Effector memory CD8-positive, alpha-beta T cell (primary cell): ENCODE results near the gene RBP4.

Source experiments
- ATAC-seq: fragments of 150-1000 bp; cut with Tn5 transposase; replicated peaks from 2 replicates; pipeline ENCODE4 v1.10.0; 2021; ENCODE audit warnings: mild to moderate bottlenecking, moderate library complexity
- DNase-seq, 3 experiments: peaks; one replicate each; pipeline ENCODE4 v3.0.0; 2021
- H3K27ac Mint-ChIP-seq, 2 donors: one replicate each; pipeline ENCODE4 v1.8.0; 2022; ENCODE audit warnings: mild to moderate bottlenecking in 2 of 2, mixed read lengths in 2 of 2, moderate library complexity in 2 of 2
- H3K27me3 Mint-ChIP-seq, 2 donors: one replicate each; pipeline ENCODE4 v1.8.0; 2022; ENCODE audit warnings: mixed read lengths in 2 of 2
- H3K36me3 Mint-ChIP-seq: one replicate; pipeline ENCODE4 v1.8.0; 2022; ENCODE audit warnings: mild to moderate bottlenecking, moderate library complexity, mixed read lengths; ENCODE audit not compliant: insufficient read depth
- H3K4me1 Mint-ChIP-seq, 2 donors: one replicate each; pipeline ENCODE4 v1.8.0; 2022; ENCODE audit warnings: low read depth in 2 of 2, mixed read lengths in 2 of 2
- H3K4me3 Mint-ChIP-seq, 2 donors: one replicate each; pipeline ENCODE4 v1.8.0; 2022; ENCODE audit warnings: mild to moderate bottlenecking in 2 of 2, mixed read lengths in 2 of 2, moderate library complexity in 2 of 2
- H3K9me3 Mint-ChIP-seq, 2 donors: one replicate each; pipeline ENCODE4 v1.8.0; 2022; ENCODE audit warnings: mixed read lengths in 2 of 2

RBP4 gene

GRCh38 chr10:93604146-93604545, 3.1 kb upstream of the RBP4 start:
- no peaks in the 10 kb centered on the region for H3K4me1 Mint-ChIP-seq
- no peak for ATAC-seq
- peaks cover 0 to 1% of the 10 kb centered on the region in 2 donors for H3K9me3 Mint-ChIP-seq
- no peak overlapping the region for H3K27ac Mint-ChIP-seq
- H3K4me3 Mint-ChIP-seq: no peak overlapping the region
- H3K27me3 Mint-ChIP-seq: peaks cover 47 to 67% of the 10 kb centered on the region in 2 donors
- no peaks in the 10 kb centered on the region for H3K36me3 Mint-ChIP-seq
- no peak for DNase-seq

GRCh38 chr10:93603023-93603422, 2.0 kb upstream of the RBP4 start:
- Mint-ChIP-seq H3K36me3 (no peaks in the 10 kb centered on the region), H3K27me3 (peaks cover 42 to 61% of the 10 kb centered on the region in 2 donors), H3K9me3 (peaks cover 0 to 1% of the 10 kb centered on the region in 2 donors), H3K4me3 (no peak overlapping the region), H3K4me1 (no peaks in the 10 kb centered on the region), H3K27ac (no peak overlapping the region)
- no peak for ATAC-seq
- DNase-seq: no peak

GRCh38 chr10:93601774-93602162, 733 bp upstream of the RBP4 start:
- ATAC-seq (no peak), DNase-seq (no peak)
- Mint-ChIP-seq H3K4me3 (no peak overlapping the region), H3K27ac (no peak overlapping the region), H3K4me1 (no peaks in the 10 kb centered on the region), H3K27me3 (peaks cover 37 to 59% of the 10 kb centered on the region in 2 donors), H3K9me3 (no peaks in the 10 kb centered on the region), H3K36me3 (no peaks in the 10 kb centered on the region)

DNA sequence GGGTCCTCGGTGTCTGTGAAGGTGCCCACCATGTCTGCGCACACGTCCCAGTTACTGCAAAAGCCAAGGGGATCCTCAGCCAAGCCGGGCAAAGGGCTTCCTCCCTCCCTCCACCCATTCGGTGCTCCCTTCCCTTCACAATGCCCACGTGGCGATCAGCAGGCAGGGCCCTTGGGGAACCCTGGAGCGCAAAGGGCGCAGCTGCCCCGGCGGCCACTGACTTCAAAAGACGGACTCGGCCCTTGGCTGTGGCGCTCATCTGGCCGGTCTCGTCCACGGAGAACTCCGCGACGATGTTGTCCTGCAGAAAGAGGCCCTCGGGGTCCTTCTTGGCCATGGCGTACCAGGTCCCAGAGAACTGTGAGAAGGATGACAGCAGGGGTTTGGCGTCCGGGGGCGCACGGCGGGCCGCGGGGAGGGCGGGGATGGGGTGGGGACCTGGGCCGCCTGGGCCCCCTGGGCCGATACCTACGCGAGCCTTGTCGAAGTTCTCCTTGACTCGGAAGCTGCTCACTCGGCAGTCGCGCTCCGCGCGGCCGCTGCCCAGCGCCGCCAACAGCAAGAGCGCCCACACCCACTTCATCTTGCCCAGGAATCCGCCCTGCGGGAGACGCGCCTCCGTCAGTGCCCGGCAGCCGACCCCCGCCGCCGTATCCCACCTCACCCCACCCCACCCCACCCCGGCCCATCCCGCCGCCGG, 439 bp downstream of the RBP4 start:
- Mint-ChIP-seq H3K4me3 (no peak overlapping the region), H3K9me3 (no peaks in the 10 kb centered on the region), H3K36me3 (no peaks in the 10 kb centered on the region), H3K27ac (no peak overlapping the region), H3K4me1 (no peaks in the 10 kb centered on the region), H3K27me3 (peaks cover 29 to 48% of the 10 kb centered on the region in 2 donors)
- no peak for DNase-seq
- no peak for ATAC-seq

DNA sequence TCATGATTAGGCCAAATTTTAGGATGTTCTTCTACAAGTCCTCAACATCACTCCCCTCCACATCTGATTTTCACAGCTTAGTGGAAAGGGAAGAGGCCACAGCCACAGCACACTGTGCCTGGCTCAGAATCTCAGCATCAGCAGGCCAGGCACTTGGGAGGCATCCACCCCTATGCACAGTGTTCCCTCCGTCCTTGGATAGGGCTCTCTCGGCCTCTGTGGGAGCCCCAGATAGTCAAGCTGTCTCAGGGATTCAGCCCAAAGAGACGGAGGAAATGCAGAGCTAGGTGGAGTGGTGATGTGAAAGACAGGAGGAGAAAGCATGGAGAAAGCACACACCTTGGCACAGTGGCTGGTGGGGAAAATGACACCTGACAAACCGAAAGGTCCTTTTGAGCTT, 1.3 kb downstream of the RBP4 start:
- no peak for ATAC-seq
- Mint-ChIP-seq H3K36me3 (no peaks in the 10 kb centered on the region), H3K9me3 (no peaks in the 10 kb centered on the region), H3K4me3 (no peak overlapping the region), H3K4me1 (no peaks in the 10 kb centered on the region), H3K27me3 (peaks cover 29 to 48% of the 10 kb centered on the region in 2 donors), H3K27ac (no peak overlapping the region)
- no peak for DNase-seq

GRCh38 chr10:93599335-93599734, 1.7 kb downstream of the RBP4 start:
- Mint-ChIP-seq H3K36me3 (no peaks in the 10 kb centered on the region), H3K4me3 (no peak overlapping the region), H3K27me3 (peaks cover 24 to 46% of the 10 kb centered on the region in 2 donors), H3K9me3 (no peaks in the 10 kb centered on the region), H3K27ac (no peak overlapping the region), H3K4me1 (no peaks in the 10 kb centered on the region)
- no peak for ATAC-seq
- no peak for DNase-seq

GRCh38 chr10:93598157-93598556, 2.9 kb downstream of the RBP4 start:
- Mint-ChIP-seq H3K4me1 (no peaks in the 10 kb centered on the region), H3K9me3 (no peaks in the 10 kb centered on the region), H3K36me3 (no peaks in the 10 kb centered on the region), H3K4me3 (no peak overlapping the region), H3K27me3 (peaks cover 16 to 35% of the 10 kb centered on the region in 2 donors), H3K27ac (no peak overlapping the region)
- no peak for ATAC-seq
- no peak for DNase-seq

DNA sequence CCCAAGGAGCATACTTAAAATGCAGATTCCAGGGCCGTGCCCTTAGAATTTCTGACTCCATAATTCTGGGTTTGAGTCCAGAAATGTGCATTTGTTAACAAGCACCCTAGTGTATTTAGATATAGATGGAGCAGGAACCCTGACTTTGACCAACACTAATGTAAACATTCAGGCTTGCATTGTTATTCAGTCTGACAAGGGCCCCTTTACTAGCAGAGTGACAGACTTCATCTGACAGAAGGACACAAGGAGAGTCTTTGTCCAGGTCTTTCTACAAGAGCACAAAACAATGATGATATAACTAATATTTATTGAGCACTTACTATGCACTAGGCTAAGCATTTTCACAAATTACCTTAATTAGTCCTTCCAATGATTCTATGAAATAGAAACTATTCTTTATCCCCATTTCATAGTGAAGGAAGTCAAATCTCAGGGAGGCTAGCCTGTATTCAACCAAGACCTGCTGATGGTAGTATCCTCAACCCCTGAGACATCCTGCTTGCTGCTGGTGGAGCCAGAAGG, 3.9 kb downstream of the RBP4 start:
- H3K9me3 Mint-ChIP-seq: no peaks in the 10 kb centered on the region
- peaks cover 15 to 25% of the 10 kb centered on the region in 2 donors for H3K27me3 Mint-ChIP-seq
- no peaks in the 10 kb centered on the region for H3K36me3 Mint-ChIP-seq
- DNase-seq (no peak), ATAC-seq (no peak)
- H3K4me3 Mint-ChIP-seq: no peak overlapping the region
- H3K27ac Mint-ChIP-seq: no peak overlapping the region
- no peaks in the 10 kb centered on the region for H3K4me1 Mint-ChIP-seq

GRCh38 chr10:93596539-93596938, 4.5 kb downstream of the RBP4 start:
- Mint-ChIP-seq H3K4me3 (no peak overlapping the region), H3K27me3 (peaks cover 9 to 20% of the 10 kb centered on the region in 2 donors), H3K36me3 (no peaks in the 10 kb centered on the region), H3K9me3 (no peaks in the 10 kb centered on the region), H3K4me1 (no peaks in the 10 kb centered on the region), H3K27ac (no peak overlapping the region)
- DNase-seq (no peak), ATAC-seq (no peak)

DNA sequence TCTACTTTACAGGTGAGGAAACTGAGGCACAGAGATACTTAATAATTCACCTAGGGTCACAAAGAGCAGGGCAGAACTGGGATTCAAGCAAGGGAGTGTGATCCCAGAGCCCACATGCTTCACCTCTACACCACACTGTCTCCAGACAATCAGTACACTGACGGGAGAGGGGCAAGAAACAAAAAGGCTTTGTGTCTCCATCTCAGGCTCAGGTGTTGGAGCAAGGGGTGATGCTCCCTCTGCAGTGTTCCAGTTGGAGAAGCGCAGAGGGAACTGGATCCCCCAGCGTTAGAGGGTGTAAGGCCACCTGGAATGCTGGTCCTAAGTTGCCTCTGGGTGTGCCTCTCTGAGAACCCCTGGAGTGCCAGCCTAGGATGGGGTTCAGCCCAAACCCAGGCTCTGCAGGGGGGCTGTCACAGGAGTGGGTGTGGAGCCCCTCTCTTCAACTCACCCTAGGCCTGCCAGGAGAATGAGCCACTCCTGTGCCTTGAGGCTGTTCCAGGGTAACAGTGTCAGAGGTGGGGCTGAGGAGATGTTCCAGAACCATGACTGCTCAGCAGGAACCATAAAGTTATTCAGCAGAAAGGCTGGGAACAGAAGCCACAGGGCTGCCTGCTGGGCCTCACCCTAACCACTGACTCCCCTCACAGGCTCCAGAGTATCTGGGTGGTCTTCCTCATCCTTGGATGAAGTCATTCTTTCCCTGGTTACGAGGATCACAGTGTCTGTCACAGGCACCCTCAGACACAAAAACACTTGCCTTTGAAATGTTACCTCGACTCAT, 5.5 kb downstream of the RBP4 start:
- ATAC-seq: no peak
- no peaks in the 10 kb centered on the region for H3K9me3 Mint-ChIP-seq
- H3K27ac Mint-ChIP-seq: no peak overlapping the region
- H3K4me3 Mint-ChIP-seq: no peak overlapping the region
- peaks cover 10 to 26% of the 10 kb centered on the region in 2 donors for H3K27me3 Mint-ChIP-seq
- no peaks in the 10 kb centered on the region for H3K36me3 Mint-ChIP-seq
- no peak for DNase-seq
- H3K4me1 Mint-ChIP-seq: no peaks in the 10 kb centered on the region

GRCh38 chr10:93594518-93594917, 6.5 kb downstream of the RBP4 start:
- Mint-ChIP-seq H3K4me3 (no peak overlapping the region), H3K36me3 (no peaks in the 10 kb centered on the region), H3K27me3 (peaks cover 5 to 26% of the 10 kb centered on the region in 2 donors), H3K27ac (no peak overlapping the region), H3K9me3 (no peaks in the 10 kb centered on the region), H3K4me1 (no peaks in the 10 kb centered on the region)
- ATAC-seq (no peak), DNase-seq (no peak)

DNA sequence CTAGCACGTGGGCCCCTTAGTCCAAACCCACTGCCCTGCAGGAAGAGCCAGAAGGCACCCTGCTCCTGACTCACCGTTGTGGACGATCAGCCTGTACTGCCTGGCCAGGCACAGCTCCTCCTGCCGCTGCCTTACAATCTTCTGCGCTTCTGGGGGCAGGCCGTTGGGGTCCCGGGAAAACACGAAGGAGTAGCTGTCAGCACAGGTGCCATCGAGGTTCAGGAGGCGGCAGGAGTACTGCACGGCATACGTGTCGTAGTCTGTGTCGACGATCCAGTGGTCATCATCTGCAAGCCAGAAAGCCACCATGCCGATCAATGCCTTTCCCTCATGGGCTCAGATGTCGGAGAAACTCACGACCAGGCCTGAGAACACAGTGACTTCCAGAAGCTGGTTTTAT, 7.3 kb downstream of the RBP4 start:
- no peak for ATAC-seq
- Mint-ChIP-seq H3K4me1 (no peaks in the 10 kb centered on the region), H3K4me3 (no peak overlapping the region), H3K36me3 (no peaks in the 10 kb centered on the region), H3K27me3 (peaks cover 11 to 29% of the 10 kb centered on the region in 2 donors), H3K9me3 (no peaks in the 10 kb centered on the region), H3K27ac (no peak overlapping the region)
- no peak for DNase-seq

DNA sequence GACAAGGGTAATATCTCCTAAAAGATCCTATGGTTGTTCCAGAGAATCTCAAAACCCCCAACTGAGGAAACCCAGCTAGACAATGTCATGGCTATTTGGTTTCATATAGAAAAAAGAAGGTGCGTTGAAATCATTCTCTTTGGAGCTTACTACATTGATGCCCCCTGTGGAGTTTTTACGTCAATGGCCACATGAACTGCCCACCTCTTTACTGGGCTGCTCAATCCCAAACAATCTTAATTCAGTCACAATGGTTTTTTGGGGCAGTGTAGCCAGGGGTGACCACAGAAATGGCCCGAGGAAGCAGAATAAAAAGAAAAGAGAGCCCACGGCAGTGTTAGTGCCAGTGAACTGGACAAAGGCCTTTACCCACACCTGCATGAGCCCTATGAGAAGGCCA, 7.8 kb downstream of the RBP4 start:
- Mint-ChIP-seq H3K4me3 (no peak overlapping the region), H3K4me1 (no peaks in the 10 kb centered on the region), H3K36me3 (no peaks in the 10 kb centered on the region), H3K9me3 (no peaks in the 10 kb centered on the region), H3K27me3 (peaks cover 16 to 34% of the 10 kb centered on the region in 2 donors), H3K27ac (no peak overlapping the region)
- ATAC-seq (no peak), DNase-seq (no peak)
